Neural crest cell (in vitro differentiated cells): Measurements from ENCODE around the gene BAK1. TPM values are rescaled to one million over a fixed set of nuclear protein-coding genes. Genes with fewer than 3 reads are reported as not detected.

Source experiments
- DNase-seq: peaks from one replicate; pipeline ENCODE4 v3.0.0; 2021; ENCODE audit warnings: low read depth, mixed read lengths, low spot score
- H3K27ac Mint-ChIP-seq: one replicate; pipeline ENCODE4 v1.8.0; 2021; ENCODE audit warnings: mild to moderate bottlenecking, mixed read lengths; ENCODE audit not compliant: unreplicated experiment
- H3K27me3 Mint-ChIP-seq: 2 replicates; pipeline ENCODE4 v1.8.0; 2021; ENCODE audit warnings: low read depth, mild to moderate bottlenecking, mixed read lengths
- H3K36me3 Mint-ChIP-seq: 2 replicates; pipeline ENCODE4 v1.8.0; 2021; ENCODE audit warnings: low read depth, mild to moderate bottlenecking, mixed read lengths
- H3K4me1 Mint-ChIP-seq: 2 replicates; pipeline ENCODE4 v1.8.0; 2021; ENCODE audit warnings: mixed read lengths
- H3K4me3 Mint-ChIP-seq: one replicate; pipeline ENCODE4 v1.8.0; 2021; ENCODE audit warnings: mild to moderate bottlenecking, mixed read lengths
- H3K9me3 Mint-ChIP-seq: 2 replicates; pipeline ENCODE4 v1.8.0; 2021; ENCODE audit warnings: mixed read lengths
- total RNA-seq: library from RNA; stranded (reverse); gene quantifications from 2 replicates; pipeline ENCODE4 v1.2.1, GENCODE V29; 2021
- TF ChIP-seq, protein P1 (sequence below): fragments of 200-600 bp; sonication (generic); conservative IDR thresholded peaks from 2 replicates; pipeline ENCODE4 v1.5.0; 2021; ENCODE audit warnings: antibody characterized with exemption, mild to moderate bottlenecking

Gene BAK1
- total RNA-seq, 1 donor from 2014 or later = 29.9 TPM

DNA sequence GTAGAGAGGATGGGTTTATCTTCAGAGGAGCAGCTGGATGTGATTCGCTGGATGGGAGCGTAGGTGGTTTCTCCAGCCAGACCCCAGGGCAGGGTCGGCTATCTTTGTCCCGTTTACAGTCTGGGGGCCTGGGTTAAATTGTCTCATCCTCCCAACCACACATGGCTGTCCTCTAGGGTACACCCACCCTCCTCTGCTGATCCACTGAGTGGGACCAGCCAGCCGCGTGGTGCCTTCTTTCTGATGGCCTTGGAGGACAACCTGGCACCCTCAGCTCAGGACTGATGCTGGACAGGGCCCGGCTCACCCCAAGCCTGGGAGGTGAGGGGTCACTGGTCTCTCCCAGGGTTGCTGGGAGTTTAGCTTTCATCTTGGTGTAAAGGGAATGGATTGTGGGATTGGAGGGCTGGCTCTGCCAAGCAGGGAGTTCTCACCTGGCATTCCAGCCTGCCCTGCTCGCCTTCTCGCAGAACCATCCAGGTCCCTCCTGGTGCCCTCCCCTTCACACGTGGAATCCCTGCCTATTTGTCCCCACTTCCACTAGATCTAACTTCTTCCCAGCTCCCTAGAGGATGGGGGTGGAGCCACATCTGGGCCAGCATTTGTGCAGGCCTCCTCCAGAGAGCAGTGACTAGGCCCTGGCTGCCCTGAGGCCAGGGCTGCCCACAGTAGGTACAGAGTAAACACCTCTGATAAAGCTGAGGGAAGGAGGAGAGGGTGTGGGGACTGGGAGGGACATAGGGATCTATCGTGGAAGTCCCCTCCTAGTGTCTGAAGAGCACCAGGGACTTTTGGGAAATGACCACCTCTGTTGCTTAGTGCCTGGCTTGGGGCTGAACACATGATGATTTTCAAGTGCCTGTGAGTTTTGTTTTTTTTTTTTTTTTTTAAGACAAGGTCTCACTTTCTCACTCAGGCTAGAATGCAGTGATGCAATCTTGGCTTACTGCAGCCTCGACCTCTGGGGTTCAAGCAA, 42.7 kb upstream of the BAK1 start:
- Mint-ChIP-seq H3K9me3 (no peaks in the 10 kb centered on the region), H3K27me3 (peaks cover 58% of the 10 kb centered on the region), H3K36me3 (no peaks in the 10 kb centered on the region), H3K4me1 (peaks cover 33% of the 10 kb centered on the region), H3K4me3 (peak overlapping the region; percentile 84), H3K27ac (no peak overlapping the region)
- DNase-seq = no peak
- TF ChIP-seq, protein P1, sequence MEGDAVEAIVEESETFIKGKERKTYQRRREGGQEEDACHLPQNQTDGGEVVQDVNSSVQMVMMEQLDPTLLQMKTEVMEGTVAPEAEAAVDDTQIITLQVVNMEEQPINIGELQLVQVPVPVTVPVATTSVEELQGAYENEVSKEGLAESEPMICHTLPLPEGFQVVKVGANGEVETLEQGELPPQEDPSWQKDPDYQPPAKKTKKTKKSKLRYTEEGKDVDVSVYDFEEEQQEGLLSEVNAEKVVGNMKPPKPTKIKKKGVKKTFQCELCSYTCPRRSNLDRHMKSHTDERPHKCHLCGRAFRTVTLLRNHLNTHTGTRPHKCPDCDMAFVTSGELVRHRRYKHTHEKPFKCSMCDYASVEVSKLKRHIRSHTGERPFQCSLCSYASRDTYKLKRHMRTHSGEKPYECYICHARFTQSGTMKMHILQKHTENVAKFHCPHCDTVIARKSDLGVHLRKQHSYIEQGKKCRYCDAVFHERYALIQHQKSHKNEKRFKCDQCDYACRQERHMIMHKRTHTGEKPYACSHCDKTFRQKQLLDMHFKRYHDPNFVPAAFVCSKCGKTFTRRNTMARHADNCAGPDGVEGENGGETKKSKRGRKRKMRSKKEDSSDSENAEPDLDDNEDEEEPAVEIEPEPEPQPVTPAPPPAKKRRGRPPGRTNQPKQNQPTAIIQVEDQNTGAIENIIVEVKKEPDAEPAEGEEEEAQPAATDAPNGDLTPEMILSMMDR = no peak

DNA sequence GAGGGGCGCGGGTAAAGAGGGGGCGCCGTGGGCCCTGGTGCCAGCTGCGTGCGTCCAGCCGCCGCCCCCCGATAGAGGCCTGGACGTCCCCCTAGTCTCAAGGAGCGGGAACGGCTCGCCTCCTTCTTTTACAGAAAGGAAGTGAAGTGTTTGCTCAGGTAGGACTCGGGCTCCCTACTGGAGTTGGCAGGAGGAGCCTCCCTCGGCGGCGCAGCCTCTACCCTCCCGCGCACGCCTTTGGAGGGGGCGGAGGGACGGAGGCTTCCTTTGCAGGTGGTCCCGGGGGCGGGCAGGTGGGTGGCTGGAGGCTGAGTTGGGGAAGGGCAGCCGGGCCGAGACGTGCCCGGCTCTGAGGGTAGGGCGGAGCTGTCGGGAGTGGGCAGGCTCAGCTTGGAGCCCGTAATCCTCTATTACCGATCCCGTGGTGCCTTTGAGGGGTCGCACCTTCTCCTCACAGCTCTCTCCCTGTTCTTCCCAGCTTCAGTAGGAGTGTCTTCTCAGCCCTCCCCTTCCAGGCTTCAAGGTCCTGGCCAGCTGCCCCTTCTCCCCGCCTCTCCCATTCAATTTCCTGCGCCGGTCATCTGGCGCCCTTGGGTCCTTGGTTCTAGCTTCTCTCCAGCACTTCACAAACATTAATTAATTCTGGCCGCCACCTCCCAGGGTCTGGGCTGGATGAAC, 41.8 kb upstream of the BAK1 start:
- Mint-ChIP-seq H3K36me3 (no peaks in the 10 kb centered on the region), H3K4me1 (peaks cover 33% of the 10 kb centered on the region), H3K27ac (no peak overlapping the region), H3K27me3 (peaks cover 58% of the 10 kb centered on the region), H3K4me3 (peak overlapping the region; percentile 84), H3K9me3 (no peaks in the 10 kb centered on the region)
- TF ChIP-seq, protein P1 = no peak
- DNase-seq = no peak

GRCh38 chr6:33620856-33621710, 41.0 kb upstream of the BAK1 start, which contains the start of gene ITPR3:
Gene ITPR3, plus strand, starts transcription at chr6:33621322. Its CDS starts 281 bp downstream, at chr6:33621603.
- TF ChIP-seq, protein P1 = no peak
- H3K9me3 Mint-ChIP-seq = no peaks in the 10 kb centered on the region
- H3K36me3 Mint-ChIP-seq = no peaks in the 10 kb centered on the region
- H3K4me3 Mint-ChIP-seq = peak within 1 kb of the TSS; percentile 96
- peaks cover 33% of the 10 kb centered on the region for H3K4me1 Mint-ChIP-seq
- H3K27me3 Mint-ChIP-seq = peaks cover 58% of the 10 kb centered on the region
- DNase-seq = no peak
- peak within 1 kb of the TSS; percentile 92 for H3K27ac Mint-ChIP-seq

DNA sequence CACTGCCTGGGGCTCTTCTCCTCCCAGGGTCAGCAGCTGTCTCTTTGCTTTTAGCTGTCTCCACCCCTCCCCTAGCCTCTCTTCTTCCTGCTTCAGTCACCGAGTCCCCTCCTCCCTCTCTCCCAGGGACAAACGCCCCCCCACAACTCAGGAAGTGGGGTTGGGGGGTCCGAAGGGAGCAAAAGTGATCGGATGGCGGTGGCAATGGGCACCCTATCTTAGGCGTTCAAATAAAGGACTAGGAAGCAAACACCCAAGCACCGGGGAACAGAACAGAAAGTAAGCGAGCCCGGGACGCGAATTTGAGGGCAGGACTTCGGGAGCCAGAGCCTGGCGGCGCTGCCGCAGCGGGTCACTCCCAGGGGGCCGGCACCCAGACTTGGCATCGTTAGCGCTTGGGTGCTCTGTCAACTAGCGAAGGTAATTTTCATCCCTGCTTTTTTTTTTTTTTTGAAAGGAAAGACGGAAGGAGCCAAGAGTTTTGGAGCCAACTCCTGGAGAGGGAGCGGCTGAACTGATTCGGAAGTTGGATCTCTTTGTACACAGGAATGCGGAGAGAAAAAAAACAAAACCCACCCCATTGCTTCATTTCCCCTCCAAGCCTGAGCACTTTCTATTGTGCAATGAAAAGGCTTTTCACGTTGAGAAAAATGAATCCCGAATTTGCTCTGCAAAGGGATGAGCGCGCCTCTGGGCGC, 40.2 kb upstream of the BAK1 start:
- Mint-ChIP-seq H3K9me3 (no peaks in the 10 kb centered on the region), H3K27ac (peak overlapping the region; percentile 92), H3K4me3 (peak overlapping the region; percentile 96), H3K4me1 (peaks cover 33% of the 10 kb centered on the region), H3K36me3 (no peaks in the 10 kb centered on the region), H3K27me3 (peaks cover 58% of the 10 kb centered on the region)
- no peak for DNase-seq
- TF ChIP-seq, protein P1 = no peak
